Vagina (tissue), 2 donors: ENCODE results near the gene OR4N2.

ENCODE experiments used
- POLR2A ChIP-seq, 2 donors: fragments of 450-650 bp; IDR thresholded peaks; one replicate each; pipeline ENCODE4 v1.6.1; 2017; ENCODE audit warnings: antibody characterized with exemption in 2 of 2, mild to moderate bottlenecking in 2 of 2, moderate library complexity in 2 of 2
- TF ChIP-seq, protein P1 (sequence below), 3 experiments: fragments of 450-650 bp in 2 of 3; fragments of 200-600 bp in 1 of 3; sonication (generic) in 1 of 3; IDR thresholded peaks; one replicate each; pipeline ENCODE4 v1.5.1; 2017 to 2019; ENCODE audit warnings: antibody characterized with exemption in 3 of 3, mild to moderate bottlenecking in 2 of 3, moderate library complexity in 2 of 3

DNA sequence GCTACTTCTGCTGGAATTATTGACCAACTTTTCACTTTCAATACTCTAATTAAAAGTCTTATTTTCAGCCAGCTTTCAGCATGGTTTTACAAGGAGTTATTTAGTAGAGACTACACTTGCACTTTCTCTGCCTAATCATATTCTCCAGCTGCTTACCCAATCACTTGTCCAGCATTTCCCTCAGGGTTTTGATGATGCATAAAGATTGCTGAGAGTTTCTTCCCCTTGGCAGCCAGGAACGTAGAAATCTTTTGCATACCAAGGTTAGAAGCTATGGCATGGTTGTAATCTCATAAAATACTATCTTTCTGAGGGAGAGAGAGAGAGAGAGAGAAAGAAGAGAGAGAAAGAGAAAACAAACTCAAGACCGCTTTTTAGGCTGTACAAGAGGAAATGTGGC lies 49.4 kb upstream of the OR4N2 start:
- TF ChIP-seq, protein P1, sequence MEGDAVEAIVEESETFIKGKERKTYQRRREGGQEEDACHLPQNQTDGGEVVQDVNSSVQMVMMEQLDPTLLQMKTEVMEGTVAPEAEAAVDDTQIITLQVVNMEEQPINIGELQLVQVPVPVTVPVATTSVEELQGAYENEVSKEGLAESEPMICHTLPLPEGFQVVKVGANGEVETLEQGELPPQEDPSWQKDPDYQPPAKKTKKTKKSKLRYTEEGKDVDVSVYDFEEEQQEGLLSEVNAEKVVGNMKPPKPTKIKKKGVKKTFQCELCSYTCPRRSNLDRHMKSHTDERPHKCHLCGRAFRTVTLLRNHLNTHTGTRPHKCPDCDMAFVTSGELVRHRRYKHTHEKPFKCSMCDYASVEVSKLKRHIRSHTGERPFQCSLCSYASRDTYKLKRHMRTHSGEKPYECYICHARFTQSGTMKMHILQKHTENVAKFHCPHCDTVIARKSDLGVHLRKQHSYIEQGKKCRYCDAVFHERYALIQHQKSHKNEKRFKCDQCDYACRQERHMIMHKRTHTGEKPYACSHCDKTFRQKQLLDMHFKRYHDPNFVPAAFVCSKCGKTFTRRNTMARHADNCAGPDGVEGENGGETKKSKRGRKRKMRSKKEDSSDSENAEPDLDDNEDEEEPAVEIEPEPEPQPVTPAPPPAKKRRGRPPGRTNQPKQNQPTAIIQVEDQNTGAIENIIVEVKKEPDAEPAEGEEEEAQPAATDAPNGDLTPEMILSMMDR (IDR thresholded peaks at IDR 0.05), result no peak
- TF ChIP-seq POLR2A (IDR thresholded peaks at IDR 0.05), result no peak
